Panc1 (cell line): ENCODE measurements around the gene SPAG6. TPM values are rescaled to one million over a fixed set of nuclear protein-coding genes. Genes with fewer than 3 reads are reported as not detected.

Experiments
- ATAC-seq: fragments of 200-7000 bp; cut with Tn5 transposase; 2 replicates; pipeline ENCODE4 v1.9.1; 2020; ENCODE audit warnings: mild to moderate bottlenecking, moderate library complexity
- BruUV-seq: library from RNA; stranded (reverse); fragments of 400-500 nt; replicated peaks from 2 replicates; lab custom pipeline; 2021; lab: Mats Ljungman, UMichigan
- CTCF ChIA-PET: fragments of 300-600 bp; sonication (Branson Sonifier 250); formaldehyde crosslinking; loops from one replicate; lab custom pipeline; 2022; ENCODE audit warnings: antibody characterized with exemption; lab: Charles Lee
- POLR2A ChIA-PET: fragments of 300-600 bp; sonication (Branson Sonifier 250); formaldehyde crosslinking; loops from one replicate; lab custom pipeline; 2022; ENCODE audit warnings: antibody characterized with exemption; lab: Charles Lee
- DNase-seq: peaks from one replicate; pipeline ENCODE4 v3.0.0-alpha.2; 2010; ENCODE audit warnings: low read depth, low spot score
- H3K27ac ChIP-seq: 2 replicates; pipeline ENCODE4 v1.5.1; 2011; ENCODE audit warnings: mild to moderate bottlenecking, low read length, inconsistent platforms
- H3K27me3 ChIP-seq: fragments of 200-500 bp; sonication (Bioruptor generic); 2 replicates; pipeline ENCODE4 v1.6.0; 2014; ENCODE audit warnings: low read length, inconsistent platforms; ENCODE audit not compliant: control insufficient read depth, insufficient read depth
- H3K36me3 ChIP-seq: fragments of 200-500 bp; sonication (Bioruptor generic); 2 replicates; pipeline ENCODE4 v1.5.1; 2014; ENCODE audit warnings: inconsistent platforms, mild to moderate bottlenecking, low read length, moderate library complexity; ENCODE audit not compliant: control insufficient read depth, insufficient read depth
- H3K4me1 ChIP-seq: 2 replicates; pipeline ENCODE4 v1.5.1; 2011; ENCODE audit warnings: inconsistent platforms, mild to moderate bottlenecking, low read length, moderate library complexity; ENCODE audit not compliant: control insufficient read depth, insufficient read depth
- H3K4me3 ChIP-seq, 2 experiments: 2 replicates each; pipeline ENCODE4 v1.5.1; 2011 to 2012; ENCODE audit warnings: low read depth in 2 of 2, low read length in 2 of 2, mild to moderate bottlenecking in 2 of 2, inconsistent platforms in 1 of 2, moderate library complexity in 1 of 2
- H3K9me3 ChIP-seq: fragments of 200-500 bp; sonication (Bioruptor generic); 2 replicates; pipeline ENCODE4 v1.5.1; 2014; ENCODE audit warnings: low read depth, mild to moderate bottlenecking, inconsistent platforms, low read length, moderate library complexity; ENCODE audit not compliant: control insufficient read depth, insufficient read depth
- CTCF ChIP-seq: fragments of 450-650 bp; IDR thresholded peaks from 2 replicates; pipeline ENCODE4 v1.5.1; 2017; ENCODE audit warnings: mild to moderate bottlenecking
- POLR2AphosphoS5 ChIP-seq: IDR thresholded peaks from 2 replicates; pipeline ENCODE4 v1.6.1; 2012; ENCODE audit warnings: mild to moderate bottlenecking, low read depth, low read length, moderate library complexity
- SIN3A ChIP-seq: IDR thresholded peaks from 2 replicates; pipeline ENCODE4 v1.6.1; 2012; ENCODE audit warnings: low read depth, mild to moderate bottlenecking, low read length, moderate library complexity, borderline replicate concordance; ENCODE audit not compliant: insufficient read depth
- TCF7L2 ChIP-seq: IDR thresholded peaks from 2 replicates; pipeline ENCODE4 v1.6.1; 2011; ENCODE audit warnings: mild to moderate bottlenecking, low read depth, low read length, inconsistent platforms
- in situ Hi-C: cut with HindIII; loops from 2 replicates; pipeline ENCODE4 v1.10.0; 2016; ENCODE audit warnings: low sequenced_read_pairs, low pct_unique_long_range_greater_than_20kb
- intact Hi-C: fragments of 100-400 bp; cut with micrococcal nuclease; formaldehyde crosslinking; loops from one replicate; pipeline ENCODE4 v1.10.0; 2022; ENCODE audit not compliant: unreplicated experiment
- total RNA-seq: library from RNA; stranded (reverse); gene quantifications from one replicate; pipeline ENCODE4 v1.2.1, GENCODE V29; 2021; ENCODE audit not compliant: unreplicated experiment
- TF ChIP-seq, protein P1 (sequence below), 2 experiments: IDR thresholded peaks; 2 replicates each; pipeline ENCODE4 v1.6.1; 2011 to 2012; ENCODE audit warnings: low read depth in 2 of 2, control low read depth in 1 of 2, low read length in 1 of 2, mild to moderate bottlenecking in 1 of 2, moderate library complexity in 1 of 2; ENCODE audit not compliant: insufficient read depth in 1 of 2

SPAG6 gene
- total RNA-seq, 1 experiment from 2014 or later = not detected

DNA sequence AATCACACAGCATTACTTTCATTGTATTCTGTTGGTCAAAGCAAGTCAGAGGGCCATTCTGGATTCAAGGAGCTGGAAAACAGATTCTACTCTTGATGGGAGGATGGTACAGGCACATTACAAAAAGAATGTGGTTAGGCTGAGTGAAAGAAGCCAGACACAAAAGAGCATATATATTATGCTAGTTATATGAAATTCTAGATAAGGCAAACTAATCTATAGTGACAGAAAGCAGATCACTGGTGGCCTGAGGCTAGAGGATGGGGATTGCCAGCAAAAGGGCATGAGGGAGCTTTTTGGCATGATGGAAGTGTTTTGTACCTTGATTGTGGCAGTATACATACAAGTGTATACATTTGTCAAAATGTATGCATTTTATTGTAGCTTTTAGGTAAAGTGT, 96.8 kb downstream of the SPAG6 start:
- ChIA-PET POLR2A (no interaction called here), CTCF (no interaction called here)
- ATAC-seq (no peak), DNase-seq (no peak)
- H3K36me3 ChIP-seq = no peaks in the 10 kb centered on the region
- peaks cover 7% of the 10 kb centered on the region; the same call in 1 of the 2 replicates for H3K27me3 ChIP-seq
- H3K4me1 ChIP-seq = peaks cover 4% of the 10 kb centered on the region; the same call in 1 of the 2 replicates
- no TSS peak for BruUV-seq
- intact Hi-C loops = no loop called here
- no peak overlapping the region for H3K4me3 ChIP-seq
- in situ Hi-C loops = no loop called here
- H3K9me3 ChIP-seq = no peaks in the 10 kb centered on the region
- TF ChIP-seq, protein P1, sequence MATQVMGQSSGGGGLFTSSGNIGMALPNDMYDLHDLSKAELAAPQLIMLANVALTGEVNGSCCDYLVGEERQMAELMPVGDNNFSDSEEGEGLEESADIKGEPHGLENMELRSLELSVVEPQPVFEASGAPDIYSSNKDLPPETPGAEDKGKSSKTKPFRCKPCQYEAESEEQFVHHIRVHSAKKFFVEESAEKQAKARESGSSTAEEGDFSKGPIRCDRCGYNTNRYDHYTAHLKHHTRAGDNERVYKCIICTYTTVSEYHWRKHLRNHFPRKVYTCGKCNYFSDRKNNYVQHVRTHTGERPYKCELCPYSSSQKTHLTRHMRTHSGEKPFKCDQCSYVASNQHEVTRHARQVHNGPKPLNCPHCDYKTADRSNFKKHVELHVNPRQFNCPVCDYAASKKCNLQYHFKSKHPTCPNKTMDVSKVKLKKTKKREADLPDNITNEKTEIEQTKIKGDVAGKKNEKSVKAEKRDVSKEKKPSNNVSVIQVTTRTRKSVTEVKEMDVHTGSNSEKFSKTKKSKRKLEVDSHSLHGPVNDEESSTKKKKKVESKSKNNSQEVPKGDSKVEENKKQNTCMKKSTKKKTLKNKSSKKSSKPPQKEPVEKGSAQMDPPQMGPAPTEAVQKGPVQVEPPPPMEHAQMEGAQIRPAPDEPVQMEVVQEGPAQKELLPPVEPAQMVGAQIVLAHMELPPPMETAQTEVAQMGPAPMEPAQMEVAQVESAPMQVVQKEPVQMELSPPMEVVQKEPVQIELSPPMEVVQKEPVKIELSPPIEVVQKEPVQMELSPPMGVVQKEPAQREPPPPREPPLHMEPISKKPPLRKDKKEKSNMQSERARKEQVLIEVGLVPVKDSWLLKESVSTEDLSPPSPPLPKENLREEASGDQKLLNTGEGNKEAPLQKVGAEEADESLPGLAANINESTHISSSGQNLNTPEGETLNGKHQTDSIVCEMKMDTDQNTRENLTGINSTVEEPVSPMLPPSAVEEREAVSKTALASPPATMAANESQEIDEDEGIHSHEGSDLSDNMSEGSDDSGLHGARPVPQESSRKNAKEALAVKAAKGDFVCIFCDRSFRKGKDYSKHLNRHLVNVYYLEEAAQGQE (IDR thresholded peaks at IDR 0.05; ENCODE audit: insufficient read depth in 1 of 2, low read depth in 2 of 2, low read length in 1 of 2) = no peak
- no peak for TF ChIP-seq CTCF
- TF ChIP-seq SIN3A = no peak
- no peak for TF ChIP-seq POLR2AphosphoS5
- no peak for TF ChIP-seq TCF7L2
- H3K27ac ChIP-seq = no peak overlapping the region

DNA sequence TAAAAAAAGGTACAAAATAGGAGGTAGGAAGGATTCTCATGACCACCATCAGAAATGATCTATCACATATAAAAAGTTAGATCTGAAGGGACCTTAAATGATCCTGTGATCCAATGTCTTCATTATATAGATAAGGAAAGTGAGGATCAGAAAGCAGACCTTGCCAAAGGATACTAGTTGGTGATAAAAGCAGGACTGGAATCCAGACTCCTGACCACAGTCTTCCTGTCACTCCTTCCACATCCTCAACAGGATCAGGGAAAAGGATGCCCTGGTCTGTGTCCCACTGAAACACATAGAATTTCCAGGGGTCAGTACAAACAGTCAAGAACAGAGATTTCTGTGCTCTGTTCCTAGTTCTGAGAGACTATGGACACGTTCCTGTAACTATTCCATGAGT, 97.2 kb downstream of the SPAG6 start:
- H3K9me3 ChIP-seq = no peaks in the 10 kb centered on the region
- peaks cover 4% of the 10 kb centered on the region; the same call in 1 of the 2 replicates for H3K4me1 ChIP-seq
- no peak overlapping the region for H3K27ac ChIP-seq
- DNase-seq (no peak), ATAC-seq (no peak)
- H3K36me3 ChIP-seq = no peaks in the 10 kb centered on the region
- H3K27me3 ChIP-seq = peaks cover 7% of the 10 kb centered on the region; the same call in 1 of the 2 replicates
- POLR2A ChIA-PET = no interaction called here
- no peak overlapping the region for H3K4me3 ChIP-seq
- CTCF ChIA-PET = no interaction called here
- no TSS peak for BruUV-seq
- TF ChIP-seq TCF7L2 (no peak), POLR2AphosphoS5 (no peak), SIN3A (no peak), CTCF (no peak)
- TF ChIP-seq, protein P1 (IDR thresholded peaks at IDR 0.05; ENCODE audit: insufficient read depth in 1 of 2, low read depth in 2 of 2, low read length in 1 of 2) = no peak
- intact Hi-C loops = no loop called here
- in situ Hi-C loops = no loop called here
